ENCODE measurements around the gene DTNBP1. TPM values are rescaled to one million over a fixed set of nuclear protein-coding genes. Genes with fewer than 3 reads are reported as not detected.

DTNBP1 gene
- total and polyA plus RNA-seq, 11 donors: 7.0 to 38.4 (median 18.5) TPM

GRCh38 chr6:15550546-15551123, 112.2 kb downstream of the DTNBP1 start:
- intact Hi-C loops (cut with DNase I): loop anchor here in 1 of 10 donors (10.0 kb wide), 1 partner anchor 74 kb away; no protein-coding TSS in a partner anchor
- Histone ChIP-seq H3K4me1 (peaks cover 0 to 53% (median 25%) of the 10 kb centered on the region in 12 donors), H3K4me3 (no peak overlapping the region), H3K9me3 (no peaks in the 10 kb centered on the region), H3K27ac (peak overlapping the region in 1 of 12 donors; percentile 38), H3K36me3 (no peaks in the 10 kb centered on the region), H3K27me3 (no peaks in the 10 kb centered on the region)
- TF ChIP-seq CTCF (IDR thresholded peaks at IDR 0.05): no peak
- TF ChIP-seq POLR2A (IDR thresholded peaks at IDR 0.05): no peak
- ATAC-seq (no peak), DNase-seq (no peak)
- WGBS, 4 donors: 81 to 85% (median 83%) methylated on average over 2 of the region's 2 CpGs

GRCh38 chr6:15549371-15549770, 113.5 kb downstream of the DTNBP1 start:
- no peak overlapping the region for H3K4me3 ChIP-seq
- peaks cover 0 to 52% (median 26%) of the 10 kb centered on the region in 12 donors for H3K4me1 ChIP-seq
- intact Hi-C loops (cut with DNase I): no loop called here
- H3K27me3 ChIP-seq: no peaks in the 10 kb centered on the region
- H3K9me3 ChIP-seq: no peaks in the 10 kb centered on the region
- no peaks in the 10 kb centered on the region for H3K36me3 ChIP-seq
- 87 to 94% (median 88%) methylated on average over 14 of the region's 14 CpGs for WGBS, 4 donors
- ATAC-seq (no peak), DNase-seq (no peak)
- no peak for TF ChIP-seq CTCF (IDR thresholded peaks at IDR 0.05)
- TF ChIP-seq POLR2A (IDR thresholded peaks at IDR 0.05): no peak
- H3K27ac ChIP-seq: no peak overlapping the region

- TF ChIP-seq POLR2A (IDR thresholded peaks at IDR 0.05) (no peak), CTCF (IDR thresholded peaks at IDR 0.05) (no peak)
- H3K27ac ChIP-seq: no peak overlapping the region
- WGBS, 4 donors: 83 to 93% (median 87%) methylated on average over 5 of the region's 5 CpGs
Measured at GRCh38 chr6:15547400-15547799, 115.4 kb downstream of the DTNBP1 start.

GRCh38 chr6:15546591-15546990, 116.2 kb downstream of the DTNBP1 start:
- no peak for DNase-seq
- peaks cover 0 to 33% (median 15%) of the 10 kb centered on the region in 12 donors for H3K4me1 ChIP-seq
- H3K4me3 ChIP-seq: no peak overlapping the region
- no peak for TF ChIP-seq POLR2A (IDR thresholded peaks at IDR 0.05)
- TF ChIP-seq CTCF (IDR thresholded peaks at IDR 0.05): no peak
- H3K27ac ChIP-seq: no peak overlapping the region
- no peak for ATAC-seq
- H3K36me3 ChIP-seq: no peaks in the 10 kb centered on the region
- intact Hi-C loops (cut with DNase I): no loop called here
- H3K27me3 ChIP-seq: no peaks in the 10 kb centered on the region
- 91 to 96% (median 95%) methylated on average over 5 of the region's 5 CpGs for WGBS, 4 donors
- H3K9me3 ChIP-seq: peaks cover 0 to 9% (median 0%) of the 10 kb centered on the region in 12 donors

More at GRCh38 chr6:15547400-15547799, 115.4 kb downstream of the DTNBP1 start:
- Histone ChIP-seq H3K27me3 (no peaks in the 10 kb centered on the region), H3K4me1 (peaks cover 0 to 41% (median 22%) of the 10 kb centered on the region in 12 donors), H3K9me3 (peaks cover 0 to 9% (median 0%) of the 10 kb centered on the region in 12 donors), H3K36me3 (no peaks in the 10 kb centered on the region), H3K4me3 (no peak overlapping the region)
- intact Hi-C loops (cut with DNase I): no loop called here
- DNase-seq: no peak
- no peak for ATAC-seq
